B cell (primary cell): ENCODE results near the gene DACT3. TPM values are rescaled to one million over a fixed set of nuclear protein-coding genes. Genes with fewer than 3 reads are reported as not detected.

Source experiments
- ATAC-seq: fragments of 200-7000 bp; cut with Tn5 transposase; one replicate; pipeline ENCODE4 v1.10.0; 2021; ENCODE audit warnings: low read depth, mild to moderate bottlenecking, moderate number of reproducible peaks, moderate library complexity
- CTCF ChIA-PET: fragments of 350-600 bp; sonication (Branson Sonifier 250); formaldehyde crosslinking; loops from one replicate; lab custom pipeline; 2021; ENCODE audit warnings: antibody characterized with exemption, inconsistent platforms; lab: Charles Lee
- POLR2A ChIA-PET: fragments of 350-600 bp; sonication (Branson Sonifier 250); formaldehyde crosslinking; loops from one replicate; lab custom pipeline; 2021; ENCODE audit warnings: antibody characterized with exemption; lab: Charles Lee
- DNase-seq: peaks from one replicate; pipeline ENCODE4 v3.0.0; 2013
- H2AFZ ChIP-seq: 2 replicates; pipeline ENCODE4 v1.6.1; 2012; ENCODE audit warnings: mild to moderate bottlenecking, low read depth, low read length; ENCODE audit not compliant: insufficient read depth, poor library complexity, severe bottlenecking
- H3K27ac ChIP-seq, 2 donors: 1 replicate in 1 of 2; 2 replicates in 1 of 2; pipeline ENCODE4 v1.5.1; 2012 to 2013; ENCODE audit warnings: low read length in 2 of 2, mild to moderate bottlenecking in 2 of 2, moderate library complexity in 1 of 2
- H3K27me3 ChIP-seq, 4 experiments: fragments of 200-600 bp in 1 of 4; sonication (generic) in 1 of 4; replicated peaks in 1 of 4; 1 replicate in 2 of 4; 2 replicates in 2 of 4; pipeline versions ENCODE4 v1.6.1 to v1.7.0; 2013 to 2016; ENCODE audit warnings: low read length in 3 of 4, mild to moderate bottlenecking in 2 of 4, mixed read lengths in 1 of 4, moderate library complexity in 1 of 4; ENCODE audit not compliant: insufficient read depth in 4 of 4, control insufficient read depth in 3 of 4; ENCODE audit errors: control extremely low read depth in 1 of 4
- H3K36me3 ChIP-seq, 2 experiments: replicated peaks in 1 of 2; 1 replicate in 1 of 2; 2 replicates in 1 of 2; pipeline versions ENCODE4 v1.6.1 to v1.7.1; 2013; ENCODE audit warnings: low read length in 1 of 2; ENCODE audit not compliant: insufficient read depth in 2 of 2, control insufficient read depth in 1 of 2; ENCODE audit errors: control extremely low read depth in 1 of 2, extremely low read depth in 1 of 2
- H3K4me1 ChIP-seq, 2 donors: fragments of 200-600 bp in 1 of 2; sonication (generic) in 1 of 2; 1 replicate in 1 of 2; 2 replicates in 1 of 2; pipeline versions ENCODE4 v1.5.1 to v1.6.1; 2013 to 2017; ENCODE audit warnings: low read length in 2 of 2; ENCODE audit not compliant: control insufficient read depth in 2 of 2, insufficient read depth in 2 of 2
- H3K4me2 ChIP-seq: replicated peaks from 2 replicates; pipeline ENCODE3; 2012; ENCODE audit warnings: mild to moderate bottlenecking, low read depth, low read length; ENCODE audit not compliant: poor library complexity, severe bottlenecking
- H3K4me3 ChIP-seq, 5 experiments: fragments of 200-600 bp in 1 of 5; sonication (generic) in 1 of 5; 1 replicate in 3 of 5; 2 replicates in 2 of 5; pipeline versions ENCODE4 v1.5.1 to v1.7.0; 2011 to 2016; ENCODE audit warnings: low read length in 4 of 5, mild to moderate bottlenecking in 4 of 5, low read depth in 2 of 5, control low read depth in 1 of 5, moderate library complexity in 1 of 5; ENCODE audit not compliant: insufficient read depth in 1 of 5; ENCODE audit errors: control extremely low read depth in 1 of 5, extremely low read depth in 1 of 5
- H3K79me2 ChIP-seq: fragments of 200-600 bp; sonication (generic); one replicate; pipeline ENCODE4 v1.6.0; 2016; ENCODE audit warnings: low read length; ENCODE audit not compliant: control insufficient read depth, insufficient read depth
- H3K9ac ChIP-seq: fragments of 200-600 bp; sonication (generic); 2 replicates; pipeline ENCODE4 v1.6.1; 2017; ENCODE audit warnings: mild to moderate bottlenecking, low read length, moderate library complexity
- H3K9me3 ChIP-seq, 3 donors: one replicate each; pipeline versions ENCODE4 v1.6.1 to v1.7.1; 2013; ENCODE audit warnings: low read length in 2 of 3; ENCODE audit not compliant: control insufficient read depth in 2 of 3, insufficient read depth in 1 of 3; ENCODE audit errors: control extremely low read depth in 1 of 3
- H4K20me1 ChIP-seq: 2 replicates; pipeline ENCODE4 v1.6.0; 2012; ENCODE audit warnings: mild to moderate bottlenecking, low read length; ENCODE audit not compliant: insufficient read depth, control insufficient read depth, poor library complexity, severe bottlenecking
- H3K27ac Mint-ChIP-seq: one replicate; pipeline ENCODE4 v1.8.0; 2021; ENCODE audit warnings: mixed read lengths
- H3K27me3 Mint-ChIP-seq: one replicate; pipeline ENCODE4 v1.8.0; 2021; ENCODE audit warnings: mixed read lengths
- H3K4me1 Mint-ChIP-seq: one replicate; pipeline ENCODE4 v1.8.0; 2021; ENCODE audit warnings: mixed read lengths
- H3K4me3 Mint-ChIP-seq: one replicate; pipeline ENCODE4 v1.8.0; 2021; ENCODE audit warnings: mixed read lengths
- H3K9me3 Mint-ChIP-seq: one replicate; pipeline ENCODE4 v1.8.0; 2022; ENCODE audit warnings: mixed read lengths; ENCODE audit not compliant: insufficient read depth
- CTCF ChIP-seq: fragments of 200-600 bp; IDR thresholded peaks from one replicate; pipeline ENCODE4 v1.8.0; 2022; ENCODE audit warnings: antibody characterized with exemption, mild to moderate bottlenecking
- EZH2 ChIP-seq: IDR thresholded peaks from 2 replicates; pipeline ENCODE4 v1.6.1; 2012; ENCODE audit warnings: borderline replicate concordance, low read depth, mild to moderate bottlenecking, moderate library complexity, low read length; ENCODE audit not compliant: insufficient read depth, poor library complexity, severe bottlenecking
- WGBS: methylation state at CpG from one replicate; pipeline ENCODE4 v1.1.5; 2013; ENCODE audit warnings: missing lambda C conversion rate; ENCODE audit not compliant: insufficient coverage; 5-methylcytosine and 5-hydroxymethylcytosine counted together
- intact Hi-C: fragments of 100-400 bp; cut with micrococcal nuclease; formaldehyde crosslinking; loops from one replicate; pipeline ENCODE4 v1.10.0; 2022
- polyA plus RNA-seq: library from polyadenylated mRNA; depleted of rRNA; stranded (reverse); fragments of >200 nt; gene quantifications from 2 replicates; pipeline ENCODE4 v1.2.3, GENCODE V29; 2012
- total RNA-seq, 2 donors: library from RNA; stranded (reverse); fragments of 120-200 nt in 1 of 2; gene quantifications; 1 replicate in 1 of 2; 2 replicates in 1 of 2; pipeline versions ENCODE4 v1.2.3 to v1.2.4, GENCODE V29; 2013 to 2022

DACT3 gene
- total and polyA plus RNA-seq, 2 donors (not counting 1 experiment from before 2014, with no cell fraction given), result 0.03 to 0.15 TPM

DNA sequence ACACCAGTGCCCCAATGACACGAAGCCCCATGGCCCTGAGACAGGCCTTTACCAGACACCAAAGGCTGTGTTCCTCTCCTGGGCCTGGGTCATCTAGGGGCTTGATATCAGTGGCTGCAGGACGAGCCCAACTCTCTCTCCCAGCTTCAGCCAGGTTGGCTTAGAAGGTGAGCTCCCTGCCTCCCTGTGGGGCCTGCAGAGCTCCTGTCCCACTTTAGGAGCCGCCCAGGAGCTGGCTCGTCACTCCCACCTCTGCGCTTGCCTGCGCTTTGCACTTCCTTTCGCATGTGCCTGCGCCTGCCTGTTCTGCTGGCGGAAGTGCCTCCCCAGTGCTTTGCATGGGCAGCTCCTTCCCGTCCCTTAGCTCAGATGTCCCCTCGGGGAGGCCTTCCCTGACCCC is 55.0 kb downstream of the DACT3 start:
- no peak for ATAC-seq
- DNase-seq, result no peak
- WGBS, result over 99% methylated on average over 10 of the region's 11 CpGs
- Histone ChIP-seq H3K36me3 (peaks cover 0 to 53% of the 10 kb centered on the region in 2 experiments), H3K27me3 (no peaks in the 10 kb centered on the region), H3K4me2 (no peak overlapping the region), H3K9me3 (no peaks in the 10 kb centered on the region), H3K4me3 (no peak overlapping the region), H4K20me1 (peaks cover 87% of the 10 kb centered on the region), H3K4me1 (peaks cover 20 to 29% of the 10 kb centered on the region in 2 donors), H3K9ac (no peak overlapping the region), H3K27ac (no peak overlapping the region), H2AFZ (no peak overlapping the region), H3K79me2 (peaks cover 34% of the 10 kb centered on the region)
- Mint-ChIP-seq H3K4me1 (peaks cover 29% of the 10 kb centered on the region), H3K4me3 (no peak overlapping the region), H3K27ac (no peak overlapping the region), H3K27me3 (no peaks in the 10 kb centered on the region), H3K9me3 (no peaks in the 10 kb centered on the region)
- intact Hi-C loops, result no loop called here
- POLR2A ChIA-PET, result no interaction called here
- TF ChIP-seq CTCF, result no peak
- no peak for TF ChIP-seq EZH2
- CTCF ChIA-PET, result interaction anchor here (1.0 to 6.6 kb wide), 3 partner anchors 8 to 99 kb away, joined by 3 to 55 read pairs (median 4); partner anchors contain the start of gene DACT3

DNA sequence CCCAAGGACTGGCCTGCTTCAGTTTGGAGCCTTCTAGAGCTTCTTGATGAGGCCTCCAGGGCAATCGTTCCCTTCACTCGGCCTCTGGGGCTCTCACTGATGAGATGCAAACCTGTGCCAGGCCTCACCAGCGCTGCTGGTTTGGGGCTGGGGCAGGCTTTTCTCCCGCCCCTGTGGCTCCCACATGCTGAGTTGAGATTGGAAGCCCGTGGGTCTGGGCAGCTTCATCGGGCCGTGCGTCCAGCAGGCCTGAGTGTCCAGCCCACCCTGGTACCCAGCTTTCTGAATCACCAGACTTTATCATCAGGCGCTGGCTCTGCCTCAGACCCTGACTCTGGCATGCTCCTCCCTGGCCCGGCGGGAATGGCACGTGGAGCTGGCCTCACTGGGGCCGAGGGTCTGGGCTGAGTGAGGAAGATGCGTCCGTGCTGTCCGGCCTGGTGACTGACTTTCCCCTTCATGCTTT is 55.6 kb downstream of the DACT3 start:
- no peak overlapping the region for H3K4me3 ChIP-seq
- intact Hi-C loops, result no loop called here
- 95% methylated on average over 16 of the region's 16 CpGs for whole genome bisulfite sequencing

More for the DNA sequence above, 55.6 kb downstream of the DACT3 start:
- no peak overlapping the region for H2AFZ ChIP-seq
- CTCF ChIA-PET, result interaction anchor here (1.0 to 6.6 kb wide), 3 partner anchors 9 to 99 kb away, joined by 3 to 55 read pairs (median 4); partner anchors contain the start of gene DACT3
- H3K9me3 Mint-ChIP-seq, result no peaks in the 10 kb centered on the region
- H3K27ac ChIP-seq, result no peak overlapping the region
- H4K20me1 ChIP-seq, result peaks cover 87% of the 10 kb centered on the region
- peaks cover 26% of the 10 kb centered on the region for H3K4me1 Mint-ChIP-seq
- peaks cover 0 to under 1% (median 0%) of the 10 kb centered on the region in 3 donors for H3K9me3 ChIP-seq
- H3K36me3 ChIP-seq, result peaks cover 0 to 51% of the 10 kb centered on the region in 2 experiments
- POLR2A ChIA-PET, result interaction anchor here (0.6 kb wide), 2 partner anchors 53 to 66 kb away, joined by 3 to 6 read pairs; no protein-coding TSS in a partner anchor
- H3K27me3 Mint-ChIP-seq, result no peaks in the 10 kb centered on the region
- no peak overlapping the region for H3K4me2 ChIP-seq
- no peak overlapping the region for H3K9ac ChIP-seq
- no peaks in the 10 kb centered on the region for H3K27me3 ChIP-seq
- ATAC-seq (no peak), DNase-seq (no peak)
- no peak overlapping the region for H3K27ac Mint-ChIP-seq
- peaks cover 14 to 24% of the 10 kb centered on the region in 2 donors for H3K4me1 ChIP-seq
- H3K4me3 Mint-ChIP-seq, result no peak overlapping the region
- peaks cover 34% of the 10 kb centered on the region for H3K79me2 ChIP-seq
- TF ChIP-seq EZH2 (no peak), CTCF (no peak)
